A673 (cell line): Measurements from ENCODE around the gene CCNL1.

Experiments
- CTCF ChIP-seq: fragments of 300-800, 200-600 bp; sonication (generic); conservative IDR thresholded peaks from 2 replicates; pipeline ENCODE4 v1.5.1; 2017; ENCODE audit warnings: low read depth, mild to moderate bottlenecking, antibody characterized with exemption, low read length, moderate library complexity, mixed read lengths
- EZH2 ChIP-seq: fragments of 200-600 bp; sonication (generic); IDR thresholded peaks from 2 replicates; pipeline ENCODE4 v1.6.1; 2017; ENCODE audit warnings: borderline replicate concordance, low read depth, mild to moderate bottlenecking, mixed read lengths, antibody characterized with exemption, low read length; ENCODE audit not compliant: poor library complexity, severe bottlenecking

- TF ChIP-seq CTCF (no peak), EZH2 (no peak)
Measured at GRCh38 chr3:157128771-157129681, 30.9 kb downstream of the CCNL1 start.
